Neutrophil (primary cell): Measurements from ENCODE around the gene VTI1B.

Source experiments
- H3K27ac ChIP-seq: fragments of 200-600 bp; sonication (generic); 2 replicates; pipeline ENCODE4 v1.5.1; 2016; ENCODE audit warnings: mild to moderate bottlenecking, moderate library complexity
- H3K27me3 ChIP-seq: fragments of 200-600 bp; sonication (generic); 2 replicates; pipeline ENCODE4 v1.6.0; 2016; ENCODE audit warnings: mild to moderate bottlenecking
- H3K36me3 ChIP-seq: fragments of 200-600 bp; sonication (generic); 2 replicates; pipeline ENCODE4 v1.5.1; 2017
- H3K4me1 ChIP-seq, 2 experiments: fragments of 200-600 bp in 1 of 2; sonication (generic) in 1 of 2; 1 replicate in 1 of 2; 2 replicates in 1 of 2; pipeline versions ENCODE4 v1.5.1 to v1.6.1; 2013 to 2016; ENCODE audit warnings: low read depth in 1 of 2, low read length in 1 of 2, mild to moderate bottlenecking in 1 of 2, moderate library complexity in 1 of 2; ENCODE audit not compliant: control insufficient read depth in 1 of 2, insufficient read depth in 1 of 2
- H3K4me3 ChIP-seq, 2 experiments: fragments of 200-600 bp in 1 of 2; sonication (generic) in 1 of 2; 1 replicate in 1 of 2; 2 replicates in 1 of 2; pipeline ENCODE4 v1.5.1; 2013 to 2016; ENCODE audit warnings: low read depth in 1 of 2, low read length in 1 of 2, mild to moderate bottlenecking in 1 of 2, moderate library complexity in 1 of 2
- H3K9me3 ChIP-seq: fragments of 200-600 bp; sonication (generic); 2 replicates; pipeline ENCODE4 v1.5.1; 2016
- TF ChIP-seq, protein P1 (sequence below): fragments of 200-600 bp; sonication (generic); IDR thresholded peaks from 2 replicates; pipeline ENCODE4 v1.5.1; 2016; ENCODE audit warnings: antibody characterized with exemption

VTI1B gene

DNA sequence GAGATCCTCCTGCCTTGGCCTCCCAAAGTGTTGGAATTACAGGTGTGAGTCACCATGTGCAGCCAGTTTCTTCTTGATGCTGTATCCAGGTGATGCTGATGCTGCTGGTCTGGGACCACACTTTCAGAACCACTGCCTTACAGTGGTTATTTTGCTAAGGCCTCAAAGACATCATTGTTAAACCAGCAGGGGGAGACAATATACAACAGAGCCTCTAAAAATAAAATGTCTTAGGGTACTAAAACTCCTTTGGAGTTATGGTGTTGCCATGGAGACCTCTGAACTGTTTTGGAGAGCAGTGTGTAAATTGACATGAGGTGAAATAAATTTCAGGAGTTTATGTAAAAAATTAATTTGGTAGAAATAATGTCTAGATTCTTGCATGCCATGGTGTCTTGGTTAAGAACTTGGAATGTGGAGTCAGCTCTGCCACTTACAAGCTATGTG lies 55.8 kb downstream of the VTI1B start:
- H3K27ac ChIP-seq: no peak overlapping the region
- TF ChIP-seq, protein P1, sequence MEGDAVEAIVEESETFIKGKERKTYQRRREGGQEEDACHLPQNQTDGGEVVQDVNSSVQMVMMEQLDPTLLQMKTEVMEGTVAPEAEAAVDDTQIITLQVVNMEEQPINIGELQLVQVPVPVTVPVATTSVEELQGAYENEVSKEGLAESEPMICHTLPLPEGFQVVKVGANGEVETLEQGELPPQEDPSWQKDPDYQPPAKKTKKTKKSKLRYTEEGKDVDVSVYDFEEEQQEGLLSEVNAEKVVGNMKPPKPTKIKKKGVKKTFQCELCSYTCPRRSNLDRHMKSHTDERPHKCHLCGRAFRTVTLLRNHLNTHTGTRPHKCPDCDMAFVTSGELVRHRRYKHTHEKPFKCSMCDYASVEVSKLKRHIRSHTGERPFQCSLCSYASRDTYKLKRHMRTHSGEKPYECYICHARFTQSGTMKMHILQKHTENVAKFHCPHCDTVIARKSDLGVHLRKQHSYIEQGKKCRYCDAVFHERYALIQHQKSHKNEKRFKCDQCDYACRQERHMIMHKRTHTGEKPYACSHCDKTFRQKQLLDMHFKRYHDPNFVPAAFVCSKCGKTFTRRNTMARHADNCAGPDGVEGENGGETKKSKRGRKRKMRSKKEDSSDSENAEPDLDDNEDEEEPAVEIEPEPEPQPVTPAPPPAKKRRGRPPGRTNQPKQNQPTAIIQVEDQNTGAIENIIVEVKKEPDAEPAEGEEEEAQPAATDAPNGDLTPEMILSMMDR: peak; percentile 21
- H3K9me3 ChIP-seq: no peaks in the 10 kb centered on the region
- no peaks in the 10 kb centered on the region for H3K36me3 ChIP-seq
- H3K4me3 ChIP-seq: no peak overlapping the region
- peaks cover 43% of the 10 kb centered on the region for H3K27me3 ChIP-seq
- peaks cover 8 to 10% of the 10 kb centered on the region in 2 experiments for H3K4me1 ChIP-seq

DNA sequence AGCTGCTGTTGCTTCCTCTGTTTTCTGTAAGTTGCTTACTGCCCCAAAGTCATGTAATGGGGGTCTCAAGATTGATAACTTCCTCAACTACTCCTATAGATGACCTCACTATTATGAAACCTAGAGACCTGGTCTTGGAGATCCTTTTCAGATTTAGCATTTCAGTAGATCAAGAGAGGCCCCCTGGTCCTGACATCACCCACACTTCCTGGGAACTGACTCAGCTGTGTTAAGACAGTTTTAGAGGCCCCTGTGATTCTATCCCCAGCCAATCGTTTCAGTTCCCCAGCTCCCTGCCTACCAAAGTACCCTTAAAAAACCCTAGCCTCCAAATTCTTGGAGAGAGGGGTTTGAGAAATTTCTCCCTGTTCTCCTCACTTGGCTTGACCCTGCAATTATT lies 63.9 kb downstream of the VTI1B start:
- Histone ChIP-seq H3K36me3 (no peaks in the 10 kb centered on the region), H3K27ac (no peak overlapping the region), H3K4me1 (no peaks in the 10 kb centered on the region), H3K4me3 (no peak overlapping the region), H3K9me3 (no peaks in the 10 kb centered on the region), H3K27me3 (peaks cover 6% of the 10 kb centered on the region)
- TF ChIP-seq, protein P1: no peak

DNA sequence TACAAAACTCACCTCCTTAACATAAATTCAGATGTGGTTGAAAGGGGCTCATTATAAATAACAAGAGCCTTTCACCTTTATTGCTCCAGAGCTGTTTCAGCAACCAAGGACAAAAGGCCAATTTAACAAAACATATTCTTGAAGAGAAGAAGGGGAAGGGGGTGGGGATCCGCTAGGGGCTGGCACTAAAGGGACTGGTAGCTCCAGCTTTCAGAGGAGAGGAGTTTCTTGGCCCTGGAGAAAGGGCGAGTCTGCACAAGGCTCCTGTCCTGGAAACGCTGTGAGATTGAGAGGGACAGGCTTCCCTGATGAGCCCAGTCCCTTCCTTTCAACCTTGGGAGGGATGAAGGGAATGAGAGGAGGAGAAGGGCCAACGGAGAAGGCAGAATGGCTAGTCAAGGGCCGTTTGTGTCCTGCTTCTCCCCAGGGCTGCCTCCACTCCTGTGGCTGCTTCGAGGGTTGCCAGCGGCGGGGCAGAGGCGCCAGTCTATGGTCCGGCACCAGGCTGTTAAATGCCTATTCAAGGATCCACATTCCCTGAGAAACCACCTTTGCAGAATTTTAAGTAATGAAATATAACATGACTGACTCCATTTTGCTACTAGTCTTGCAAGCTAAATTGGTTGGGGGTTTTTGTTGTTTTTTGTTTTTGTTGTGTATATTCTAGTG lies 64.7 kb downstream of the VTI1B start:
- TF ChIP-seq, protein P1: no peak
- no peak overlapping the region for H3K4me3 ChIP-seq
- no peak overlapping the region for H3K27ac ChIP-seq
- no peaks in the 10 kb centered on the region for H3K9me3 ChIP-seq
- no peaks in the 10 kb centered on the region for H3K36me3 ChIP-seq
- H3K27me3 ChIP-seq: peaks cover 6% of the 10 kb centered on the region
- no peaks in the 10 kb centered on the region for H3K4me1 ChIP-seq

DNA sequence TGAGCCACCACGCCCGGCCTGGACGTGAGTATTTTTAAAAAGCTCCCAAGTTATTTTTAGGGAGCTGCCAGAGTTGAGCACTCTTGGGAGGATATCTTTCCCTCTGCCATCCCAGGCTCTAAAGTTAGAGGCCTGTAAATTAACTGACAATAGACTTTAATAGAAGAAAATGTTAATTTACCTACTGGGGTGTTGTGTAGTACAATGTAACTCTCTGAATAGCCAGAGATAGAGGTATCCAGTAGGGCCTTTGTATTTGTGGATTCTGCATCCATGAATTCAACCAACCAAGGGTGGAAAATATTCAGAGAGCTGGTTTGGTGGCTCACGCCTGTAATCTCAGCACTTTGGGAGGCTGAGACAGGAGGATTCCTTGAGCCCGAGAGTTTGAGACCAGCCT lies 66.8 kb downstream of the VTI1B start:
- H3K9me3 ChIP-seq: no peaks in the 10 kb centered on the region
- TF ChIP-seq, protein P1: no peak
- H3K4me3 ChIP-seq: no peak overlapping the region

DNA sequence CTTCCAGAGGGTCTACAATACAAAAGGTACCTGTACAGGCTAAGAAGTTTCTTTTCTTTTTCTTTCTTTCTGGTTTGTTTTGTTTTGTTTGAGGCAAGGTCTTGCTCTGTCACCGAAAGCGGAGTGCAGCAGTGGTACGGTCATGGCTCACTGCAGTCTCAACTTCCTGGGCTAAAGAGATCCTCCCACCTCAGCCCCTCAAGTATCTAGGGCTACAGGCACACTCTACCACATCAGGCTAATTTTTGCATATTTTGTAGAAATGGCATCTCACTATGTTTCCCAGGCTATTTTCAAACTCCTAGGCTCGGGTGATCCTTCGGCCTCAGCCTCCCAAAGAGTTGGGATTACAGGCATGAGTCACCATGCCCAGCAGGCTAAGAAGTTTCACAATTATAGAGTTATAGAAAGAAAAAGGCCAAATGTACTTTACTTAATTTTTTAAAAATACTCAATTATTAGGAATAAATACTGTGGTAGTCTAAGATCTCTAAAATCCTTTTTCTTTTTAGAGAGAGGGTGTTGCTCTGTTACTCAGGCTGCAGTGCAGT lies 71.4 kb downstream of the VTI1B start:
- TF ChIP-seq, protein P1: no peak
- H3K36me3 ChIP-seq: no peaks in the 10 kb centered on the region
- H3K27ac ChIP-seq: no peak overlapping the region
- no peaks in the 10 kb centered on the region for H3K9me3 ChIP-seq
- H3K27me3 ChIP-seq: peaks cover 10% of the 10 kb centered on the region
- H3K4me1 ChIP-seq: peaks cover 5 to 13% of the 10 kb centered on the region in 2 experiments
- no peak overlapping the region for H3K4me3 ChIP-seq

More for the DNA sequence above, 66.8 kb downstream of the VTI1B start:
- H3K36me3 ChIP-seq: no peaks in the 10 kb centered on the region
- no peak overlapping the region for H3K27ac ChIP-seq
- H3K27me3 ChIP-seq: peaks cover 10% of the 10 kb centered on the region
- H3K4me1 ChIP-seq: no peaks in the 10 kb centered on the region
